ENCODE data around the gene TOM1L1. TPM values are rescaled to one million over a fixed set of nuclear protein-coding genes. Genes with fewer than 3 reads are reported as not detected.

Gene TOM1L1
- total RNA-seq, 4 donors from 2014 or later, result 35.1 to 63.2 (median 42.3) TPM

DNA sequence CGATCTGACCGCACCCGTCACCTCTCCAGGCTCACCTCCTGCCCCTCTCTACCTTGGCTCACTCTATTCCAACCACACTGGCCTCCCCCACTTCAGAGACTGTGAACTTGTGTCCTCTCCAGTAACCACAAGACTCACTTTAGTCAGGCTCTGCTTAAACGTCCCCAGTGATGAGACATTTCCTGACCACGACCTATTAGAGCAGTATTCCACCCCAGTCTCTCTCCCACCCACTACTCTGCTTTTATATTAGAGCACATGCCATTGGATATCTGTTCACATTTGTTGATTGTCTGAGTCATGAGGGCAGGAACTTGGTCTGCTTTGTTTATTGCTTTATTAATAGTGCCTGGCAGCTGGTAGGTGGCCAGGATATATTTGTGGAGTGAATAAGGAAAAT, 47.7 kb downstream of the TOM1L1 start:
- TF ChIP-seq, protein P1, sequence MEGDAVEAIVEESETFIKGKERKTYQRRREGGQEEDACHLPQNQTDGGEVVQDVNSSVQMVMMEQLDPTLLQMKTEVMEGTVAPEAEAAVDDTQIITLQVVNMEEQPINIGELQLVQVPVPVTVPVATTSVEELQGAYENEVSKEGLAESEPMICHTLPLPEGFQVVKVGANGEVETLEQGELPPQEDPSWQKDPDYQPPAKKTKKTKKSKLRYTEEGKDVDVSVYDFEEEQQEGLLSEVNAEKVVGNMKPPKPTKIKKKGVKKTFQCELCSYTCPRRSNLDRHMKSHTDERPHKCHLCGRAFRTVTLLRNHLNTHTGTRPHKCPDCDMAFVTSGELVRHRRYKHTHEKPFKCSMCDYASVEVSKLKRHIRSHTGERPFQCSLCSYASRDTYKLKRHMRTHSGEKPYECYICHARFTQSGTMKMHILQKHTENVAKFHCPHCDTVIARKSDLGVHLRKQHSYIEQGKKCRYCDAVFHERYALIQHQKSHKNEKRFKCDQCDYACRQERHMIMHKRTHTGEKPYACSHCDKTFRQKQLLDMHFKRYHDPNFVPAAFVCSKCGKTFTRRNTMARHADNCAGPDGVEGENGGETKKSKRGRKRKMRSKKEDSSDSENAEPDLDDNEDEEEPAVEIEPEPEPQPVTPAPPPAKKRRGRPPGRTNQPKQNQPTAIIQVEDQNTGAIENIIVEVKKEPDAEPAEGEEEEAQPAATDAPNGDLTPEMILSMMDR (IDR thresholded peaks at IDR 0.05), result no peak
- no peak for TF ChIP-seq POLR2A (IDR thresholded peaks at IDR 0.05)
- WGBS, 2 donors, result 67 to 80% methylated on average over 5 of the region's 5 CpGs
- no peak overlapping the region for H3K4me3 ChIP-seq (ENCODE audit: low read depth, poor library complexity, severe bottlenecking)
- no peak for DNase-seq (ENCODE audit: low spot score in 2 of 2)
- intact Hi-C loops (cut with DNase I; ENCODE audit: low total_unique reads), result no loop called here

DNA sequence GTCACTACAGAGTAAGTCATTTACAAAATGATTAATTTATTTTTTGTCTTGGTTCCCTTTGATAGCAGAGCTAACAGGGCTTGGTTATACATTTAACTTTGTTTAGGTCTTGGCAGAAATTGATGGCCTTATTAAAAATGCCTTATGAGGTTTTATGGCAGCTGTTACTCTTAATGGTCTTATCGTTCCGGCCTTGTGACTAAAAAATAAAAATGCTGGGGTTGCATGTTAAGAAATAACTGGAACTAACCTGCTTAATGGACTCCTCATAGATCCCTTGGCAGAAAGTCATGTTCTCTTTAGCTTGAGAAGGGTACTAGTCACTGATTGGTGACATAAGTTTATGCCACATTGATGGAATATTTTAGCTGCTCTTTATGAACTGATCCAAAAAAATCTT, 49.5 kb downstream of the TOM1L1 start:
- intact Hi-C loops (cut with DNase I; ENCODE audit: low total_unique reads), result no loop called here
- no peak for DNase-seq (ENCODE audit: low spot score in 2 of 2)
- H3K4me3 ChIP-seq (ENCODE audit: low read depth, poor library complexity, severe bottlenecking), result no peak overlapping the region
- WGBS, 2 donors, result 86 to 87% methylated on average over 2 of the region's 2 CpGs
- TF ChIP-seq, protein P1 (IDR thresholded peaks at IDR 0.05), result no peak
- no peak for TF ChIP-seq POLR2A (IDR thresholded peaks at IDR 0.05)

DNA sequence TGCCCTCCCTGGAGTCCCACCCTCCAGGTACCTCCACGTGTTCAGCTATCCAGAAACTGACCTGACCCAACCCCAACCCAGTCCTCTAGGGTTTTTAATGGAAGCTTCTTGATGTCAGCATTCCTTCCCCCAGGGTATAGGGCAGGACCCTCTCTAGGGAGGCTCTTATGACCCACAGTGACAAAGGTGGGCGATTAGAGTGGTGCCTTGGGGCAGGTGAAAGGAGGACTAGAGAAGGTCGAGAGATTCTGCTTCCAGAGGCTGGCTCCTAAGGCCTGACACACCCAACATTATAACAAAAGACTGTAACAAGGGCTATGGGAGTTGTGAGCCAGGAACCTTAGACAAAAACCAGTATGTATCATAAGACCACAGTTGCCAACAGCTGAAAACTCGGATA, 50.6 kb downstream of the TOM1L1 start:
- intact Hi-C loops (cut with DNase I; ENCODE audit: low total_unique reads), result no loop called here
- H3K4me3 ChIP-seq (ENCODE audit: low read depth, poor library complexity, severe bottlenecking), result no peak overlapping the region
- no peak for DNase-seq (ENCODE audit: low spot score in 2 of 2)
- TF ChIP-seq, protein P1 (IDR thresholded peaks at IDR 0.05), result no peak
- TF ChIP-seq POLR2A (IDR thresholded peaks at IDR 0.05), result no peak
- 72 to 83% methylated on average over 4 of the region's 4 CpGs for WGBS, 2 donors

DNA sequence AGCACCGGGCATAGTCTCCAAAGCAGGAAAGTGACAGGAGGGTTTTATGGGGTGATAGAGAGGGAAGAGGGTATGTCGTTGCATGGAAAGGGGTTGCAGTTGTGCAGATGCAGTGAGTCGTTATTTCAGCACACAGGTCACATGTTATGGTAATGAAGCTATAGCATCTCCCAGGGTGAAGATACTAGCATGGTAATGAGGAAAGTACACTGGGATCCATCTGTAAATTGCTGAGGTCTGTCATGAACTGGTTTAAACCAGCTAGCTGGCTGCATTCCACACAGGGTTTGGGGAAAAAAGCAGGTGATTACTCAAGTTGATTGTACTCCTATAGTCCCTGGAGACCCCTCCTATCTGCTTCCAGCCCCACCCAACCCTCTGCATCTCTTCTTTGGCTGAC, 56.1 kb downstream of the TOM1L1 start:
- WGBS, 2 donors, result 67 to 74% methylated on average over 3 of the region's 3 CpGs
- TF ChIP-seq, protein P1 (IDR thresholded peaks at IDR 0.05), result no peak
- TF ChIP-seq POLR2A (IDR thresholded peaks at IDR 0.05), result no peak
- intact Hi-C loops (cut with DNase I; ENCODE audit: low total_unique reads), result no loop called here
- DNase-seq (ENCODE audit: low spot score in 2 of 2), result no peak
- no peak overlapping the region for H3K4me3 ChIP-seq (ENCODE audit: low read depth, poor library complexity, severe bottlenecking)

DNA sequence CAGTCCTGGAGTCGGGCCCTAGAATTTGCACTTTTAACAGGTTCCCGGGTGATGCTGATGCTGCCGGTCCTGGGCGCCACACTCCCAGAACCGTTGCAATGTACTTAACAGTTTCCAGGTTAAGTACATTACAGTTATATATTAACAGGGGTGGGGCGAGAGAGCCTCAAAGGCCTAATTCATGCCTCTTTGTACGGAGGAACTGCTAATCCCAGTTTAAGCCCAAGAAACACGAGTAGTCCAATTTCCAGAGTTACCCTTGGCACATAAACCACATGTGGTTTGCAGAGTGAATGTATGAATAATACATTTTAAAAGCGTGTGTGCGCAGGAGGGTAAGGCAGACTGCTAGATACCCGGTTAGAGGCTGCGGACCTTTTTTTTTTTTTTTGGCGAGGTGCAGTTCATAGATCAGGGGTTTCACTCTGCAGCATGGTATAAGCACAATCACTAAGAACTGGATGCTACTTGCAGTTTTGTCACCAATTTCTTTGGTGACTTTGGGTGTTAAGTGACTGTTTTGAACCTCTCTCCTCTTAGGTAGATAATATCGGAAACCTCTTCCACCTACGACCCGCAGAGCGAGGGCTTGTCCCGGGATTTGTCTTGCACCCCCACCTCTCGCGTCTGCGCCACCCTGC, 67.1 kb downstream of the TOM1L1 start:
- peak overlapping the region; percentile 87 for H3K4me3 ChIP-seq (ENCODE audit: low read depth, poor library complexity, severe bottlenecking)
- intact Hi-C loops (cut with DNase I; ENCODE audit: low total_unique reads), result no loop called here
- TF ChIP-seq POLR2A (IDR thresholded peaks at IDR 0.05), result no peak
- TF ChIP-seq, protein P1 (IDR thresholded peaks at IDR 0.05), result no peak
- no peak for DNase-seq (ENCODE audit: low spot score in 2 of 2)
- WGBS, 2 donors, result 0% methylated on average over 20 to 21 of the region's 21 CpGs
